OCI-LY1 (cell line): ENCODE measurements around the gene LMO2.

ENCODE experiments used
- H2AFZ ChIP-seq: fragments of 200-600 bp; sonication (generic), shearing (Covaris generic); 2 replicates; pipeline ENCODE4 v1.6.0; 2014; ENCODE audit warnings: antibody characterized with exemption, mild to moderate bottlenecking, low read length
- H3F3A ChIP-seq: fragments of 200-600 bp; sonication (generic), shearing (Covaris generic); 2 replicates; pipeline ENCODE4 v1.6.0; 2014; ENCODE audit warnings: mild to moderate bottlenecking, antibody characterized with exemption, low read length, moderate library complexity; ENCODE audit not compliant: insufficient read depth
- H3K27ac ChIP-seq: fragments of 200-600 bp; sonication (generic); 2 replicates; pipeline ENCODE4 v1.5.1; 2014; ENCODE audit warnings: low read length, mixed run types, mild to moderate bottlenecking, low read depth; ENCODE audit not compliant: poor library complexity, severe bottlenecking
- H3K27me3 ChIP-seq: fragments of 200-600 bp; sonication (generic); 2 replicates; pipeline ENCODE4 v1.6.0; 2014; ENCODE audit warnings: antibody characterized with exemption, mild to moderate bottlenecking, low read length, moderate library complexity; ENCODE audit not compliant: insufficient read depth
- H3K36me3 ChIP-seq: fragments of 200-600 bp; sonication (generic); 2 replicates; pipeline ENCODE4 v1.6.1; 2014; ENCODE audit warnings: mild to moderate bottlenecking, antibody characterized with exemption, low read length, moderate library complexity, mixed read lengths; ENCODE audit not compliant: insufficient read depth
- H3K4me1 ChIP-seq: fragments of 200-600 bp; sonication (generic); 2 replicates; pipeline ENCODE4 v1.5.1; 2014; ENCODE audit warnings: mild to moderate bottlenecking, low read length, moderate library complexity; ENCODE audit not compliant: insufficient read depth, severe bottlenecking
- H3K4me2 ChIP-seq: fragments of 200-600 bp; sonication (generic), shearing (Covaris generic); 2 replicates; pipeline ENCODE4 v1.6.1; 2014; ENCODE audit warnings: low read length
- H3K4me3 ChIP-seq: fragments of 200-600 bp; sonication (generic); 2 replicates; pipeline ENCODE4 v1.5.1; 2014; ENCODE audit warnings: low read length, low read depth, mild to moderate bottlenecking, mixed read lengths; ENCODE audit not compliant: poor library complexity, severe bottlenecking
- H3K79me2 ChIP-seq: fragments of 200-600 bp; shearing (Covaris generic); 2 replicates; pipeline ENCODE4 v1.6.1; 2016; ENCODE audit warnings: mixed run types, low read length, mixed read lengths; ENCODE audit not compliant: insufficient read depth
- H3K9ac ChIP-seq: fragments of 200-600 bp; sonication (generic), shearing (Covaris generic); 2 replicates; pipeline ENCODE4 v1.6.1; 2014; ENCODE audit warnings: mild to moderate bottlenecking, low read length, mixed read lengths
- H3K9me2 ChIP-seq: fragments of 200-600 bp; sonication (generic), shearing (Covaris generic); 2 replicates; pipeline ENCODE4 v1.6.1; 2014; ENCODE audit warnings: low read depth, mild to moderate bottlenecking, low read length, mixed read lengths
- H3K9me3 ChIP-seq: fragments of 200-600 bp; shearing (Covaris generic); 2 replicates; pipeline ENCODE4 v1.6.1; 2014; ENCODE audit warnings: low read length, mixed read lengths
- H4K20me1 ChIP-seq: fragments of 200-600 bp; sonication (generic), shearing (Covaris generic); 2 replicates; pipeline ENCODE4 v1.6.0; 2016; ENCODE audit warnings: mild to moderate bottlenecking, low read length; ENCODE audit not compliant: insufficient read depth
- EZH2 ChIP-seq: fragments of 200-600 bp; sonication (generic), shearing (Covaris generic); IDR thresholded peaks from 2 replicates; pipeline ENCODE4 v1.8.0; 2017; ENCODE audit warnings: borderline replicate concordance, mixed run types, mild to moderate bottlenecking, antibody characterized with exemption, low read length, moderate library complexity, mixed read lengths
- TF ChIP-seq, protein P1 (sequence below): fragments of 200-600 bp; sonication (generic), shearing (Covaris generic); IDR thresholded peaks from 2 replicates; pipeline ENCODE4 v1.5.1; 2017; ENCODE audit warnings: mild to moderate bottlenecking, antibody characterized with exemption, low read length, moderate library complexity, mixed read lengths

LMO2 gene

GRCh38 chr11:33894398-33894746 lies 2.5 kb upstream of the LMO2 start:
- Histone ChIP-seq H3F3A (no peaks in the 10 kb centered on the region), H4K20me1 (no peaks in the 10 kb centered on the region), H3K9ac (no peak overlapping the region), H3K4me2 (no peak overlapping the region), H2AFZ (no peak overlapping the region), H3K9me3 (no peaks in the 10 kb centered on the region), H3K4me3 (no peak overlapping the region), H3K9me2 (no peaks in the 10 kb centered on the region), H3K27me3 (no peaks in the 10 kb centered on the region), H3K36me3 (no peaks in the 10 kb centered on the region), H3K27ac (no peak overlapping the region), H3K79me2 (no peaks in the 10 kb centered on the region), H3K4me1 (no peaks in the 10 kb centered on the region)
- TF ChIP-seq, protein P1, sequence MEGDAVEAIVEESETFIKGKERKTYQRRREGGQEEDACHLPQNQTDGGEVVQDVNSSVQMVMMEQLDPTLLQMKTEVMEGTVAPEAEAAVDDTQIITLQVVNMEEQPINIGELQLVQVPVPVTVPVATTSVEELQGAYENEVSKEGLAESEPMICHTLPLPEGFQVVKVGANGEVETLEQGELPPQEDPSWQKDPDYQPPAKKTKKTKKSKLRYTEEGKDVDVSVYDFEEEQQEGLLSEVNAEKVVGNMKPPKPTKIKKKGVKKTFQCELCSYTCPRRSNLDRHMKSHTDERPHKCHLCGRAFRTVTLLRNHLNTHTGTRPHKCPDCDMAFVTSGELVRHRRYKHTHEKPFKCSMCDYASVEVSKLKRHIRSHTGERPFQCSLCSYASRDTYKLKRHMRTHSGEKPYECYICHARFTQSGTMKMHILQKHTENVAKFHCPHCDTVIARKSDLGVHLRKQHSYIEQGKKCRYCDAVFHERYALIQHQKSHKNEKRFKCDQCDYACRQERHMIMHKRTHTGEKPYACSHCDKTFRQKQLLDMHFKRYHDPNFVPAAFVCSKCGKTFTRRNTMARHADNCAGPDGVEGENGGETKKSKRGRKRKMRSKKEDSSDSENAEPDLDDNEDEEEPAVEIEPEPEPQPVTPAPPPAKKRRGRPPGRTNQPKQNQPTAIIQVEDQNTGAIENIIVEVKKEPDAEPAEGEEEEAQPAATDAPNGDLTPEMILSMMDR: no peak
- no peak for TF ChIP-seq EZH2

DNA sequence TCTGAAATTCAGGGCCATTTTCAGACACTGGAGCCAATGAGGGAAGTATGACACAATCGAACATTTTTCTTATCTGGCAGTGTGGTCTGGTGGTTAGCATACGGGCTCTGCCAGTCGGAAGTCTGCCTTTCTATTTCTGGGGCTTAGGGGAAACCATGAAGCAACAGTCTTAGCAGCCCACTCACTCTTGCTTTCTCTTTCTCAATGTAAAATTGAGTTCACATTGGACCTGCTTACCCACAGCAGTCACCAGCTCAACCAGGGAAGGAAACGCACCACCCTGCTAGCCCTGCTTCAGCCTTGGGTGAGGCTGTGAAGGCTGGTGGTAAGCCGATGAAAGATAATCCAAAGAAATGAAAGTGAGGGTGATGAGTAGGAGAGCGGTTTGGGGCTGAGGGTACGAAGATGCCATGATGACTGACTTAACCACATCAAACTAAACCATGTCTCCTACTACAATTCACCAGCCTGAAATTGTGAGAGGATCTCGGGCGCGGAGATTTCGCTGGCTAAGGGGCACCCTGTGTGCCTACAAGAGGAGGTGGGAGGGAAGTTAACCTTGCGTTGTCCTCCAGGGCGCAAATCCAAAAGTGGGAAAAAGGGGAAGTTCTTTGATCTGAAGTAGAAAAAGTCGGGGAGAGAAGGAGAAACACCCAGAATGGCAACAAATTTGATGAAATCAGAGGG lies 2.0 kb upstream of the LMO2 start:
- no peak overlapping the region for H3K27ac ChIP-seq
- H3K9ac ChIP-seq: no peak overlapping the region
- H3K4me1 ChIP-seq: no peaks in the 10 kb centered on the region

DNA sequence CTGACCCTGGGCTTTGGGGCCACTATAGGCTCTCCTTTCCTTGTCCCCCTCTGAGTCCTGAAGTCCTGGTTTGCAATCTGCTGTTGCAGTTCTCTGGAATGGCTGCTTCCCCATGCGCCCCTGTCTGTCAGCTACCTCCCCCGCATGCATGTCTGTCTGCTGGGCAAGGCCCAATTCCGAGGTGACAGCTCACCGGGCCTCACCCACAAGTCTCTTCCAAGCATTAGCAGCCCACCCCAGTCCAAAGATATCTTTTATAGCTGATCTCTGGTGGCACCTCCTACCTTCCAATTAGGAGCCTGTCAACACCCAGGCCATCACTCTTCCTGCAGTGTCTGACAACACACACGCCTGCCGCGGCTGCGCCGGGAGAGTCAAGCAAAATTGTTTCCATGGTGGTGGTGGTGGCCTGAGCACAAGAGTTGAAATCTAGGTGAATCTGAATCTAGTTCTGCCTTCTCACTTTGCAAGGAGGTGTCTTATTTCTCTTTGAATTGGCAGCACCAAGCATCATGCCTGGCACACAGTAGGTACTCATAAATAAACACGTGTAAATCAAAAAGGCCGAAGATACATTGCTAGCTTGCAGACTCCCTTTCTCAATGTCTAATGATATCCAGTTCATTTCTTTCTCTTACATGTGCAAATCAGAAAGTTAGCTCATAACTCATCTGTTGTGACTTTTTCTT lies 1.2 kb upstream of the LMO2 start:
- no peaks in the 10 kb centered on the region for H3K79me2 ChIP-seq
- no peaks in the 10 kb centered on the region for H3K4me1 ChIP-seq
- H2AFZ ChIP-seq: no peak overlapping the region
- no peak overlapping the region for H3K4me2 ChIP-seq
- H3F3A ChIP-seq: no peaks in the 10 kb centered on the region
- TF ChIP-seq, protein P1: no peak
- no peak for TF ChIP-seq EZH2
- H4K20me1 ChIP-seq: no peaks in the 10 kb centered on the region
- no peak overlapping the region for H3K27ac ChIP-seq
- no peak overlapping the region for H3K9ac ChIP-seq
- no peak overlapping the region for H3K4me3 ChIP-seq
- no peaks in the 10 kb centered on the region for H3K27me3 ChIP-seq
- H3K9me3 ChIP-seq: no peaks in the 10 kb centered on the region
- H3K9me2 ChIP-seq: no peaks in the 10 kb centered on the region
- H3K36me3 ChIP-seq: no peaks in the 10 kb centered on the region

More for the DNA sequence above, 2.0 kb upstream of the LMO2 start:
- no peak overlapping the region for H2AFZ ChIP-seq
- no peak for TF ChIP-seq EZH2
- TF ChIP-seq, protein P1: no peak
- no peaks in the 10 kb centered on the region for H4K20me1 ChIP-seq
- no peak overlapping the region for H3K4me2 ChIP-seq
- no peaks in the 10 kb centered on the region for H3F3A ChIP-seq
- no peaks in the 10 kb centered on the region for H3K79me2 ChIP-seq
- no peaks in the 10 kb centered on the region for H3K9me2 ChIP-seq
- no peaks in the 10 kb centered on the region for H3K27me3 ChIP-seq
- H3K4me3 ChIP-seq: no peak overlapping the region
- H3K9me3 ChIP-seq: no peaks in the 10 kb centered on the region
- no peaks in the 10 kb centered on the region for H3K36me3 ChIP-seq
